ENCODE measurements around the gene ATG4C. TPM values are rescaled to one million over a fixed set of nuclear protein-coding genes. Genes with fewer than 3 reads are reported as not detected.

Gene ATG4C
- total and polyA plus RNA-seq, 10 of the 15 experiments (the other 5 are each of a cell fraction or from before 2014, with no cell fraction given): 8.1 to 30.9 (median 18.9) TPM

- Histone ChIP-seq H3K36me3 (ENCODE audit: control insufficient read depth in 2 of 2, insufficient read depth in 2 of 2, low read length in 1 of 2) (no peaks in the 10 kb centered on the region), H3K4me3 (no peak overlapping the region), H2AFZ (ENCODE audit: control insufficient read depth, low read depth, low read length) (no peak overlapping the region), H4K20me1 (ENCODE audit: control insufficient read depth, insufficient read depth) (no peaks in the 10 kb centered on the region), H3K9me3 (replicated peaks; ENCODE audit: control insufficient read depth, insufficient read depth, low read length) (no peaks in the 10 kb centered on the region), H3K4me2 (ENCODE audit: control insufficient read depth, insufficient read depth) (peak overlapping the region; percentile 73), H3K79me2 (ENCODE audit: control insufficient read depth, insufficient read depth, low read length) (no peaks in the 10 kb centered on the region; the same call in none of the 2 replicates), H3K27me3 (replicated peaks in 1 of 2; ENCODE audit: control insufficient read depth in 2 of 2, insufficient read depth in 2 of 2, low read length in 1 of 2) (no peaks in the 10 kb centered on the region), H3K4me1 (ENCODE audit: control insufficient read depth, insufficient read depth, low read length) (peaks cover 6% of the 10 kb centered on the region), H3K9ac (ENCODE audit: control insufficient read depth, insufficient read depth, low read length) (no peak overlapping the region), H3K27ac (ENCODE audit: control insufficient read depth, insufficient read depth) (peak overlapping the region; percentile 48; the same call in 1 of the 2 replicates)
- RAD21 ChIA-PET (ENCODE audit: unreplicated experiment): no interaction called here
- no peak for ATAC-seq
- SMC1A ChIA-PET (ENCODE audit: uncharacterized antibody, unreplicated experiment): interaction anchor here (2.0 kb wide), 1 partner anchor 11 kb away, joined by 16 read pairs; no protein-coding TSS in a partner anchor
- CTCF ChIA-PET: no interaction called here
- TF ChIP-seq HCFC1 (IDR thresholded peaks at IDR 0.05; ENCODE audit: low read length): no peak
- no peak for TF ChIP-seq CREM (IDR thresholded peaks at IDR 0.05; ENCODE audit: low read depth)
- TF ChIP-seq, protein P1, sequence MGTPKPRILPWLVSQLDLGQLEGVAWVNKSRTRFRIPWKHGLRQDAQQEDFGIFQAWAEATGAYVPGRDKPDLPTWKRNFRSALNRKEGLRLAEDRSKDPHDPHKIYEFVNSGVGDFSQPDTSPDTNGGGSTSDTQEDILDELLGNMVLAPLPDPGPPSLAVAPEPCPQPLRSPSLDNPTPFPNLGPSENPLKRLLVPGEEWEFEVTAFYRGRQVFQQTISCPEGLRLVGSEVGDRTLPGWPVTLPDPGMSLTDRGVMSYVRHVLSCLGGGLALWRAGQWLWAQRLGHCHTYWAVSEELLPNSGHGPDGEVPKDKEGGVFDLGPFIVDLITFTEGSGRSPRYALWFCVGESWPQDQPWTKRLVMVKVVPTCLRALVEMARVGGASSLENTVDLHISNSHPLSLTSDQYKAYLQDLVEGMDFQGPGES (IDR thresholded peaks at IDR 0.05): no peak
- no peak for TF ChIP-seq EZH2 (IDR thresholded peaks at IDR 0.05; ENCODE audit: borderline replicate concordance, control insufficient read depth, low read depth, low read length)
- no peak for TF ChIP-seq YBX1 (IDR thresholded peaks at IDR 0.05)
- no peak for TF ChIP-seq MEF2A (IDR thresholded peaks at IDR 0.05; ENCODE audit: insufficient read depth, low read depth, low read length)
- TF ChIP-seq, protein P2, sequence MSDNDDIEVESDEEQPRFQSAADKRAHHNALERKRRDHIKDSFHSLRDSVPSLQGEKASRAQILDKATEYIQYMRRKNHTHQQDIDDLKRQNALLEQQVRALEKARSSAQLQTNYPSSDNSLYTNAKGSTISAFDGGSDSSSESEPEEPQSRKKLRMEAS (IDR thresholded peaks at IDR 0.05; ENCODE audit: low read depth, low read length): no peak
- no peak for DNase-seq (ENCODE audit: low read depth, low spot score)
- POLR2A ChIA-PET: interaction anchor here (1.1 kb wide), 1 partner anchor 12 kb away, joined by 3 read pairs; no protein-coding TSS in a partner anchor
- BruUV-seq (replicated peaks): no TSS peak
- intact Hi-C loops (cut with micrococcal nuclease; ENCODE audit: unreplicated experiment): loop anchor here (1.0 to 2.0 kb wide), 2 partner anchors 11 to 13 kb away; no protein-coding TSS in a partner anchor
- 77% methylated on average over 2 of the region's 2 CpGs for WGBS (ENCODE audit: insufficient coverage, insufficient replicate concordance, low lambda C conversion rate, missing lambda C conversion rate)
- in situ Hi-C loops (cut with MboI): no loop called here
- FAIRE-seq: no peak
These were observed 15.8 kb downstream of the ATG4C start for GRCh38 chr1:62799688-62800087.
